Natural killer cell (primary cell): ENCODE measurements around the gene CD40. TPM values are rescaled to one million over a fixed set of nuclear protein-coding genes. Genes with fewer than 3 reads are reported as not detected.

Experiments
- ATAC-seq, 3 donors: fragments of 150-1000 bp in 2 of 3; fragments of 200-7000 bp in 1 of 3; cut with Tn5 transposase; 1 replicate in 1 of 3; 2 replicates in 2 of 3; pipeline ENCODE4 v1.10.0; 2021; ENCODE audit warnings: mild to moderate bottlenecking in 2 of 3, moderate library complexity in 2 of 3
- DNase-seq, 2 donors: peaks; one replicate each; pipeline versions ENCODE4 v3.0.0 to v3.0.0-alpha.2; 2013 to 2021; ENCODE audit warnings: mixed read lengths in 1 of 2
- H3K27ac ChIP-seq: one replicate; pipeline ENCODE4 v1.5.1; 2013; ENCODE audit warnings: mild to moderate bottlenecking, low read length
- H3K27me3 ChIP-seq: one replicate; pipeline ENCODE4 v1.6.1; 2013; ENCODE audit warnings: low read length; ENCODE audit not compliant: control insufficient read depth, insufficient read depth
- H3K36me3 ChIP-seq: one replicate; pipeline ENCODE4 v1.6.1; 2013; ENCODE audit warnings: low read length; ENCODE audit not compliant: control insufficient read depth, insufficient read depth
- H3K4me1 ChIP-seq: one replicate; pipeline ENCODE4 v1.6.1; 2013; ENCODE audit warnings: low read length; ENCODE audit not compliant: control insufficient read depth, insufficient read depth
- H3K4me3 ChIP-seq: one replicate; pipeline ENCODE4 v1.5.1; 2013; ENCODE audit warnings: low read length
- H3K9me3 ChIP-seq: one replicate; pipeline ENCODE4 v1.6.1; 2013; ENCODE audit warnings: low read length; ENCODE audit not compliant: control insufficient read depth, insufficient read depth
- H3K27ac Mint-ChIP-seq, 2 donors: one replicate each; pipeline ENCODE4 v1.8.0; 2022; ENCODE audit warnings: mild to moderate bottlenecking in 2 of 2, mixed read lengths in 2 of 2, moderate library complexity in 1 of 2
- H3K27me3 Mint-ChIP-seq, 2 donors: one replicate each; pipeline ENCODE4 v1.8.0; 2022; ENCODE audit warnings: low read depth in 2 of 2, mixed read lengths in 2 of 2
- H3K36me3 Mint-ChIP-seq: one replicate; pipeline ENCODE4 v1.8.0; 2022; ENCODE audit warnings: mixed read lengths
- H3K4me1 Mint-ChIP-seq, 2 donors: one replicate each; pipeline ENCODE4 v1.8.0; 2022; ENCODE audit warnings: mixed read lengths in 2 of 2
- H3K4me3 Mint-ChIP-seq: one replicate; pipeline ENCODE4 v1.8.0; 2022; ENCODE audit warnings: mild to moderate bottlenecking, moderate library complexity, mixed read lengths
- H3K9me3 Mint-ChIP-seq, 2 donors: one replicate each; pipeline ENCODE4 v1.8.0; 2022; ENCODE audit warnings: mixed read lengths in 2 of 2
- CTCF ChIP-seq: fragments of 200-600 bp; IDR thresholded peaks from one replicate; pipeline ENCODE4 v1.8.0; 2022; ENCODE audit warnings: antibody characterized with exemption
- WGBS: methylation state at CpG from one replicate; pipeline ENCODE4 v1.1.7; 2013; ENCODE audit warnings: missing lambda C conversion rate; ENCODE audit not compliant: insufficient coverage; 5-methylcytosine and 5-hydroxymethylcytosine counted together
- intact Hi-C: fragments of 100-400 bp; cut with micrococcal nuclease; formaldehyde crosslinking; loops from one replicate; pipeline ENCODE4 v1.14.2; 2022
- total RNA-seq, 4 donors: library from RNA; stranded (reverse); fragments of 120-200 nt in 1 of 4; gene quantifications; one replicate each; pipeline versions ENCODE4 v1.2.3 to v1.2.4, GENCODE V29; 2013 to 2022

Gene CD40
- total RNA-seq, 3 donors from 2014 or later (not counting 1 experiment from before 2014, with no cell fraction given), result 7.1 to 9.1 (median 7.2) TPM

- Histone ChIP-seq H3K9me3 (no peaks in the 10 kb centered on the region), H3K27ac (no peak overlapping the region), H3K27me3 (peaks cover 2% of the 10 kb centered on the region), H3K4me1 (peaks cover 5% of the 10 kb centered on the region), H3K4me3 (no peak overlapping the region), H3K36me3 (no peaks in the 10 kb centered on the region)
- H3K27me3 Mint-ChIP-seq, result peaks cover 11 to 13% of the 10 kb centered on the region in 2 donors
- no peak for DNase-seq
- H3K4me3 Mint-ChIP-seq, result no peak overlapping the region
- intact Hi-C loops, result loop anchor here (5.0 kb wide), 1 partner anchor 552 kb away; no protein-coding TSS in a partner anchor
- 67% methylated on average over 4 of the region's 4 CpGs for WGBS
- no peaks in the 10 kb centered on the region for H3K36me3 Mint-ChIP-seq
- H3K27ac Mint-ChIP-seq, result no peak overlapping the region
- no peak for ATAC-seq
- TF ChIP-seq CTCF, result no peak
- H3K4me1 Mint-ChIP-seq, result peaks cover 0 to 7% of the 10 kb centered on the region in 2 donors
- H3K9me3 Mint-ChIP-seq, result no peaks in the 10 kb centered on the region
Observed at GRCh38 chr20:46130534-46130933, 12.4 kb downstream of the CD40 start.

- Mint-ChIP-seq H3K36me3 (no peaks in the 10 kb centered on the region), H3K9me3 (no peaks in the 10 kb centered on the region), H3K4me1 (peaks cover 0 to 7% of the 10 kb centered on the region in 2 donors), H3K4me3 (no peak overlapping the region), H3K27me3 (peaks cover 13 to 14% of the 10 kb centered on the region in 2 donors), H3K27ac (no peak overlapping the region)
- Histone ChIP-seq H3K4me1 (peaks cover 5% of the 10 kb centered on the region), H3K27me3 (peaks cover 2% of the 10 kb centered on the region), H3K4me3 (no peak overlapping the region), H3K27ac (no peak overlapping the region), H3K9me3 (no peaks in the 10 kb centered on the region), H3K36me3 (no peaks in the 10 kb centered on the region)
- no peak for TF ChIP-seq CTCF
- no peak for ATAC-seq
- intact Hi-C loops, result loop anchor here (5.0 kb wide), 1 partner anchor 551 kb away; no protein-coding TSS in a partner anchor
- WGBS, result 42% methylated on average over 6 of the region's 6 CpGs
- no peak for DNase-seq
Observed at GRCh38 chr20:46131396-46131795, 13.3 kb downstream of the CD40 start.

- TF ChIP-seq CTCF, result peak; percentile 50
- Histone ChIP-seq H3K36me3 (no peaks in the 10 kb centered on the region), H3K27ac (no peak overlapping the region), H3K4me1 (peaks cover 5% of the 10 kb centered on the region), H3K9me3 (no peaks in the 10 kb centered on the region), H3K27me3 (peaks cover 2% of the 10 kb centered on the region), H3K4me3 (no peak overlapping the region)
- DNase-seq, result peak; percentile 34 to 72
- Mint-ChIP-seq H3K36me3 (no peaks in the 10 kb centered on the region), H3K4me3 (no peak overlapping the region), H3K27ac (no peak overlapping the region), H3K9me3 (no peaks in the 10 kb centered on the region), H3K4me1 (peaks cover 0 to 7% of the 10 kb centered on the region in 2 donors), H3K27me3 (peaks cover 13 to 19% of the 10 kb centered on the region in 2 donors)
- 15% methylated on average over 17 of the region's 17 CpGs for WGBS
- peak; percentile 70 to 86 (median 77) for ATAC-seq
- intact Hi-C loops, result loop anchor here (2.0 to 5.0 kb wide), 2 partner anchors 306 to 550 kb away; no protein-coding TSS in a partner anchor
Observed at GRCh38 chr20:46132705-46133120, 14.6 kb downstream of the CD40 start.
